ENCODE measurements around the gene NDST4. TPM values are rescaled to one million over a fixed set of nuclear protein-coding genes. Genes with fewer than 3 reads are reported as not detected.

NDST4 gene
- total and polyA plus RNA-seq, 12 donors, result 0.07 TPM; not detected in 11

GRCh38 chr4:114860786-114861185 is 252.6 kb downstream of the NDST4 start:
- no peak for ATAC-seq
- H3K27ac ChIP-seq, result no peak overlapping the region
- H3K4me1 ChIP-seq, result no peaks in the 10 kb centered on the region
- H3K4me3 ChIP-seq, result no peak overlapping the region
- 58 to 71% methylated on average over 1 of the region's 1 CpG for WGBS, 2 donors
- TF ChIP-seq CTCF (IDR thresholded peaks at IDR 0.05), result no peak
- H3K9me3 ChIP-seq, result peaks cover 0 to 3% (median 0%) of the 10 kb centered on the region in 11 donors
- H3K36me3 ChIP-seq, result no peaks in the 10 kb centered on the region
- intact Hi-C loops (cut with DNase I), result no loop called here
- no peaks in the 10 kb centered on the region for H3K27me3 ChIP-seq
- no peak for DNase-seq

GRCh38 chr4:114857831-114858230 is 255.6 kb downstream of the NDST4 start:
- no peaks in the 10 kb centered on the region for H3K36me3 ChIP-seq
- no peaks in the 10 kb centered on the region for H3K4me1 ChIP-seq
- H3K27ac ChIP-seq, result no peak overlapping the region
- WGBS, 2 donors, result 33 to 49% methylated on average over 1 of the region's 1 CpG
- H3K27me3 ChIP-seq, result no peaks in the 10 kb centered on the region
- intact Hi-C loops (cut with DNase I), result no loop called here
- peaks cover 0 to 8% (median 0%) of the 10 kb centered on the region in 11 donors for H3K9me3 ChIP-seq
- H3K4me3 ChIP-seq, result no peak overlapping the region
- TF ChIP-seq CTCF (IDR thresholded peaks at IDR 0.05), result no peak
- DNase-seq (no peak), ATAC-seq (no peak)

- Histone ChIP-seq H3K27me3 (no peaks in the 10 kb centered on the region), H3K4me1 (no peaks in the 10 kb centered on the region), H3K9me3 (peaks cover 0 to 6% (median 0%) of the 10 kb centered on the region in 11 donors), H3K36me3 (no peaks in the 10 kb centered on the region), H3K4me3 (no peak overlapping the region), H3K27ac (no peak overlapping the region)
- no peak for DNase-seq
- no peak for TF ChIP-seq CTCF (IDR thresholded peaks at IDR 0.05)
- no peak for ATAC-seq
- 50 to 76% methylated on average over 1 of the region's 1 CpG for WGBS, 2 donors
- intact Hi-C loops (cut with DNase I), result no loop called here
These were observed 273.4 kb downstream of the NDST4 start for GRCh38 chr4:114839986-114840385.

GRCh38 chr4:114830628-114831027 is 282.8 kb downstream of the NDST4 start:
- DNase-seq (no peak), ATAC-seq (no peak)
- TF ChIP-seq CTCF (IDR thresholded peaks at IDR 0.05), result no peak
- no peak overlapping the region for H3K27ac ChIP-seq
- intact Hi-C loops (cut with DNase I), result no loop called here
- H3K27me3 ChIP-seq, result no peaks in the 10 kb centered on the region
- no peaks in the 10 kb centered on the region for H3K4me1 ChIP-seq
- 82 to 83% methylated on average over 2 of the region's 2 CpGs for WGBS, 2 donors
- H3K9me3 ChIP-seq, result no peaks in the 10 kb centered on the region
- no peaks in the 10 kb centered on the region for H3K36me3 ChIP-seq
- no peak overlapping the region for H3K4me3 ChIP-seq
